GM19452 (cell line): Measurements from ENCODE around the gene CDYL.
A peak's percentile ranks its signal among the peaks of the same experiment; 100 is the strongest.

Experiments
- ATAC-seq: cut with Tn5 transposase; IDR thresholded peaks from one replicate; pipeline ENCODE4 v1.9.1; 2021; ENCODE audit not compliant: unreplicated experiment

CDYL gene

GRCh38 chr6:4774296-4774695, 1.9 kb upstream of the CDYL start:
- no peak for ATAC-seq

GRCh38 chr6:4774715-4775493, 1.3 kb upstream of the CDYL start:
- no peak for ATAC-seq

DNA sequence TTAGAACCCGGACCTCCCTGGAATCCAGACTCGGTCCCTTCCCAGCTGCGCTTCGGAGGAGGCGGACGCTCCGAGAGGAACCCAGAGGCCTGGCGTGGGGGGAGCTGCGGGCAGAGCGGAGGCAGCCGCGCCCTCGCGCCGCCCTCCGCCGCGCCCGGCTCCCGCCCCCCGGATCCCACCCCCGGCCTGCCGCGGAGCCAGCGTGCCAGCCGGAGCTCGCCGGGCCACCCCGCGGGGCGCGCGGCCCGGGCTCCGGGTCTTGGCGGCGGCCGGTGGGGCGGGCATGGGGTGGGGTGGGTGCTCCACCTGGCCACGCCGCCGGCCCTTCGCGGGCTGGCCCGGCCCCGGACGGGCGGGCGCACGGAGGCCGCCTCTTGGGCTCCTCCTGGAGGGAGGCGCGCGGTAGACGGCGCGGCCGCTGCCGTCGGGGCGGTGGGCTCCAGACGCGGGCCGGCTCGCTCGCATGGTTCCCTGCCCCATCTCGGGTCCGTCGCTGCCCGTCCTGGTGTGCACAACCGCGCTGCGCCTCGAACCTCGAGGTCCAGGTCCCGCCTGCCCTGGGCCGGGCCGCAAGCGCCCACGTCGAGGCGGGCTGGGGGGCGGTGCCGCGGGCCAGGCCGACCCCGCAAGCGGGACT, 592 bp upstream of the CDYL start:
- peak; percentile 42 for ATAC-seq

DNA sequence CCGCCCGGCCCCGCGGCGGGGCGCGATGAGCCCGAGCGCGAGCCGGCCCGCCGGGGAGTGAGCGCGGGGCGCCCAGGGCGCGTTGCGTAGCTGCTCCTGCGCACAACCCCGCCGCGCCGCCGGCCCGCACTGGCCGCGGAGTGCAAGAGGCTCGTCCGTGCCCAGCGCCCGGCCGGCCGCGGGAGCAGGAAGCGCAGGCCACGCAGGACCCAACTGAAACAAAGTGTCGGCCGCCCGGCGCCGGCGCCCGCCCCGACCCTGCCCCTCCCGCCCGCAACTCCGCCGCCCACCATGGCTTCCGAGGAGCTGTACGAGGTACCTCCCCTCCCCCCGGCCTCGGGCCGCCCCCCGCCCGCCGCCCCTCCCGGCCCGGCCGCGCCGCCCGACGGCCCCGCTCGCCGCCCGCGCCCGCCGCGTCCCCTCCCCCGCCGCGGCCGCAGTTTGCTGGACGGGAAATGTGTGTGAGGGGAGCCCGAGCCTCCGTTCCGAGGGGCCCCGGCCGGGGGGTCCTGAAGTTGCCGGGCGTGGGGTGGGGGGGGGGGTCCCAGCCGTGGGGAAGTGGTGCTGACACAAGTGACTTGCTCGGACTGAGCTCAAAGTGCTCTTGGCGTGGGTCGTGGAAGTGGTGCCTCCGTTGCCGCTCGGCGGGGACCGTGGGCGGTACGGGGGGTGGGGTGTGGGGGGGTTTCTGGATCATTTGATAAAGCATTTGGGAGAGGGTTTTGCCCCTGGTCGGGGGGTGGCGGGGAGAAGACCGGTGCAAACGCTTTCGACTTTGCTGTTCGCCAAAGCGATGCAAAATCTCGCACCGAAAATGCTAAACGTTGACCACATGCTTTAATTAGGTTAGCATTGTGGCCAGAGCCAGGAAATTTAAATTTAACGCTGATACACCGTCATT, 539 bp downstream of the CDYL start:
- peak; percentile 18 for ATAC-seq

GRCh38 chr6:4777394-4777935, 1.3 kb downstream of the CDYL start:
- ATAC-seq = no peak

DNA sequence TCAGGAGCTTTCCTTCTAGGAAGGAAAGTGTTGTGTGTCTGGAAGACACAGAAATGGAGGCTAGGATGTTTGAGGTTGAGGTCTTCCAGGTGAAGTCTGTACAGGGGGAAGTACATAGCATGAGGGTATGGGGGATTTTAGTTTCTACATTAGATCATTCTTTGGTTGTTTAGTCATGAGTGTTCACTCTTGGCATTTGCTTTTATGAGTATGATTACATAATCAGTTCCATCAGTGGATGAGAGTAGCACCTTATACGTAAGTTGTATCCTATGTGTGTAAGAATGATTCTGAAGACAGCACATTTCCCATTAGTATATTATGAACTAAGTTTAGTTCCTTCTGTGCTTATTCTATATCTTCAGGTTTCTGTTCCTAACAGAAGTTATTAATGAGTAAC, 1.9 kb downstream of the CDYL start:
- ATAC-seq = peak; percentile 15

- ATAC-seq = no peak
These were observed 4.2 kb downstream of the CDYL start for GRCh38 chr6:4780360-4780812.

DNA sequence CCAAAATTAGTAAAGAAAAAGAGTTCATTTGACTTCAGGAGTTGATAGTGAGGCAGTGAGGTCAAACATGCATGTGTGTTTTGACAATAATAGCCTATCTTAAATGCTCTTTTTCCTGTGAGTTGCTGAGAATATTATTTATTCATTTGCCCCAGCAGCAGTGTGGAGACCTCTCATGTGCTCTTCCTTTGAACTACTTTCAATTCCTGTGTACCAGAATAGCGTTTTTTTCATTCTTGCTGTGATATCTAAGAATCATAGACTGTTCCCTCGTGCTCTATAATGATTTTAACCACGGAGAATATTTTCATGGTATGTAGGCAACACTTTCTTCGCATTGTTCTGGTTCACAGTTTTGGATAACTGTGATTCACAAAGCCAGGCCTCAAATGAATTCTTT, 5.2 kb downstream of the CDYL start:
- no peak for ATAC-seq

- ATAC-seq = no peak
These were observed 5.9 kb downstream of the CDYL start for GRCh38 chr6:4781967-4782575.

DNA sequence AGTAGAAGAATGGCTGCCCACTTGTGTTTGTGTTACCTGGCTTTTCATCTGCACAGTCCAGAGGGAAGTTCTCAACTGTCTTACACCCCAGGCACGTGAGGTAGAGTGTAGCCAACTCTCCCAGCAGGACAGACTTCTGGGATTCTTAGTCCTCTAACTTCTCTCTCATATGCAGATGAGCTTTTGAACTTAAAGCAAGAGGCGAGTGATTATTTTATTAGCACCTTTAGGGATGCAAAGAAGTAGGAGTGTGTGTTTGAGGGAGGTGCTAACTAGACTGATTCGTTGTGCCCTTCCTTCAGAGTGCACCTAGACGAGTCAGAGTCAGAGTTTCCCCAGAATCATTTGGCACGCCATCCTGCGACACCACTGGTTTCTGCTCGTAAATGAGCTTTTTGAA, 10.8 kb downstream of the CDYL start:
- ATAC-seq = no peak

DNA sequence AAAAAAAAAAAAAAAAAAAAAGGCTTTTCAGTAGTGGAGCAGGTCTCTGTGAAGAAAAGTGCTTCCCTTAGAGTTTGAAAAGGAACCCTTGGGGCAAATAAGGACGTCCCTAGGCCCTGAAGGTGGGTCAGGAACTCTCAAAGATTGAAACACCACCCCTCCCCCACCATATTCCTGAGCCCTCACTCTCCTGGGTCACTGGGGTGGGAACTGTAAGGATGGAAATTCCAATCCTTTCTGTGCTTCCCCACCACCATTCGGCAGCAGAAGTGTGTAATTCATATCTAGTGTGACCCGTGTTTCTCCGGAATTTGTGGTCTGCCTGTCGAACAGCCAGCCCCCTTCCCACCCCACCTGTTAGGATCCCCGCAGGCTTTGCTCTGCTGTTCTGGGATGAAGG, 12.3 kb downstream of the CDYL start:
- ATAC-seq = no peak

GRCh38 chr6:4788953-4789584, 12.9 kb downstream of the CDYL start:
- peak; percentile 82 for ATAC-seq

DNA sequence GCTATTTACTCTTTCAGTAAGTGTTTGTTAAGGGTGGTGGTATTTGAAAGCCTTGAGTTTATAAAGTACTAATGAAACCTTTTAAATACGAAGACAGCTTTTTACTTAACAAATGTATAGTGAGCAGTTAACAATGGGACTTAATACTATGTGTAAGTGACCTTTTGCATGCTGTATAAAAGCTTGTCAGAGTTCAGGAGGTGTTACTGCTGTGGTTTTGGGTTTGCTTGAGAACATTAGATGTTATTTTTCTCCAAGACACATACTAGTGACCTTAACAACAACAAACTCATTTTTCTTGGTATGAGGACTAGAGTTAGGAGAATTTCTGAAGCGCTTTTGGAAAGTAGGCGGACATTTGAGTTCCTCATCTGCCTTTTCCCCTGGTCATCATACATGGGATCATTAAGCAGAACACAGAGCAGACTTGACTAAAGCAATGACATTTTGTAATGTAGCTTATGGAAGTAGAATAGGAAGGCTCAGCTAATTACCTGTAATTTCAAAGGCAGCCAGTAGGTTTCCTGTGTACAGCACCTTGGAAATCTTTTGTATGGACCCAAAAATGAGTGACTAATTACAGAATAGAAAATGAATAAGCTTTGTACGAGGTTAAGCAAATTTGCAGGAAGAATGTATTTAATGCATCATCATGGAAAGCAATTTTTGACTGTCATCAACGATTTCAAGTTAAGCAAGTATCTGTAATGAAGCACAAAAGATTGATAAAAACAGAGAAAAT, 14.1 kb downstream of the CDYL start:
- no peak for ATAC-seq

GRCh38 chr6:4794140-4794707, 18.0 kb downstream of the CDYL start:
- no peak for ATAC-seq

- ATAC-seq = no peak
These were observed 21.4 kb downstream of the CDYL start for GRCh38 chr6:4797587-4797986.

- no peak for ATAC-seq
These were observed 23.7 kb downstream of the CDYL start for GRCh38 chr6:4799912-4800311.

GRCh38 chr6:4800662-4801061, 24.5 kb downstream of the CDYL start:
- ATAC-seq = no peak

- ATAC-seq = peak; percentile 57
These were observed 25.4 kb downstream of the CDYL start for GRCh38 chr6:4801491-4802110.
